Activated CD8-positive, alpha-beta memory T cell treated with anti-CD3 and anti-CD28 coated beads for 4 hours (primary cell): ENCODE results near the gene AHNAK2.
"Not testable (repeated sequence)": the region's sequence is repeated elsewhere in the genome, so short reads cannot be mapped to it uniquely, and the experiment has no call there.

Source experiments
- DNase-seq, 2 donors: peaks; one replicate each; pipeline ENCODE4 v3.0.0-alpha.2; 2020; ENCODE audit warnings: low read depth in 2 of 2

AHNAK2 gene

GRCh38 chr14:104953896-104954656 lies 24.1 kb downstream of the AHNAK2 start:
- DNase-seq, result no peak

- no peak for DNase-seq
These were observed 25.1 kb downstream of the AHNAK2 start for GRCh38 chr14:104953097-104953496.

GRCh38 chr14:104951863-104952657 lies 26.1 kb downstream of the AHNAK2 start:
- DNase-seq, result not testable (repeated sequence)

GRCh38 chr14:104950701-104951100 lies 27.5 kb downstream of the AHNAK2 start:
- DNase-seq, result not testable (repeated sequence)

- no peak for DNase-seq
These were observed 28.2 kb downstream of the AHNAK2 start for GRCh38 chr14:104950021-104950420.

- DNase-seq, result not testable (repeated sequence)
These were observed 28.7 kb downstream of the AHNAK2 start for GRCh38 chr14:104949406-104949955.

- no peak for DNase-seq
These were observed 29.5 kb downstream of the AHNAK2 start for GRCh38 chr14:104948736-104949031.

- DNase-seq, result not testable (repeated sequence)
These were observed 30.1 kb downstream of the AHNAK2 start for GRCh38 chr14:104947881-104948735.

- not testable (repeated sequence) for DNase-seq
These were observed 31.0 kb downstream of the AHNAK2 start for GRCh38 chr14:104947201-104947600.

GRCh38 chr14:104945986-104946965 lies 31.9 kb downstream of the AHNAK2 start:
- DNase-seq, result not testable (repeated sequence)

- not testable (repeated sequence) for DNase-seq
These were observed 32.9 kb downstream of the AHNAK2 start for GRCh38 chr14:104945266-104945665.

- DNase-seq, result not testable (repeated sequence)
These were observed 33.6 kb downstream of the AHNAK2 start for GRCh38 chr14:104944436-104945205.

- not testable (repeated sequence) for DNase-seq
These were observed 34.2 kb downstream of the AHNAK2 start for GRCh38 chr14:104944016-104944308.

GRCh38 chr14:104943216-104944015 lies 34.8 kb downstream of the AHNAK2 start:
- DNase-seq, result not testable (repeated sequence)

- no peak for DNase-seq
These were observed 35.6 kb downstream of the AHNAK2 start for GRCh38 chr14:104942586-104942985.

- no peak for DNase-seq
These were observed 36.4 kb downstream of the AHNAK2 start for GRCh38 chr14:104941508-104942365.

GRCh38 chr14:104940526-104941150 lies 37.5 kb downstream of the AHNAK2 start:
- DNase-seq, result no peak
